HG03025 (cell line): ENCODE data around the gene ELP4.

Experiments
- ATAC-seq: cut with Tn5 transposase; IDR thresholded peaks from one replicate; pipeline ENCODE4 v1.9.1; 2021; ENCODE audit warnings: mild to moderate bottlenecking, moderate library complexity; ENCODE audit not compliant: unreplicated experiment, low FRiP score

Gene ELP4

DNA sequence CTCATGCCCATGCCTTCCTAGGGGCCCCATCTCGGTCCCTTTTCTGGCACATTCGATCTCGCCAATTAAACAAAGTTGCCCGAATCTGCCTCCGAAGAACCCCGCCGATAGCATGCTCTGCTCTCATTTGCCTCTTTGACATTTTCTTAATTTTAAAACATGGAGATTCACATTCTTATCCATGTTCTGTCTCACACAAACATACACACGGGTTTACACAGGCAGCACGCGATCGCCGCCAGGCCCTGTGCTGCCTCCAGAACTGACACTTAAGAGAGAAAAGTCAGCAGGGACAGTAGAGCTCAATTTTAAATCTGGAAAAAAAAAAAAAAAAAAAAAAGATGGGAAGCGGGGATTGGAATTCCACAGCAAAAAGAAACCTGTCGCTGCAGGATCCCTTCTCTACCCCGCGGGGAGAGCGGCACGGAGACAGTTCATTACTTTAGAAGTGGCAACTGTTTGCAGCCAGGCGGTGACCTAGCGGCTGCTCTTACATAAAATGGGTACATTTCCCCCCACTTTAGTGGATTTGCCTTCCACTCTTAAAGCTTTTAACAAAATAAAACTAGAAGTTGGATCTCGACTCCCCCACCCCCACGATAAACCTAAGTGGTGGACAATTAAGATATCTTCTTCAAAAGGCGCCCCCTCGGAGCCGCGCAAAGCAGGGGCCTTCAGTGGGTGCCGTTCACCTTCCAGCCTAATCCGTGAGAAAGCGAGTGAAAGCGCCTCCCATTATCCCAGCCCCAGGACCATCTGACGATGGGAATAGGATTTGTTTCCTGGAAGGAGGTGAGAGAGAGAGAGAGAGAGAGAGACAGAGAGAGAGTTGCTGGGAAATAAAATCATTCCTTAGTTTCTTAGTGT, 287.9 kb downstream of the ELP4 start:
- ATAC-seq = no peak

DNA sequence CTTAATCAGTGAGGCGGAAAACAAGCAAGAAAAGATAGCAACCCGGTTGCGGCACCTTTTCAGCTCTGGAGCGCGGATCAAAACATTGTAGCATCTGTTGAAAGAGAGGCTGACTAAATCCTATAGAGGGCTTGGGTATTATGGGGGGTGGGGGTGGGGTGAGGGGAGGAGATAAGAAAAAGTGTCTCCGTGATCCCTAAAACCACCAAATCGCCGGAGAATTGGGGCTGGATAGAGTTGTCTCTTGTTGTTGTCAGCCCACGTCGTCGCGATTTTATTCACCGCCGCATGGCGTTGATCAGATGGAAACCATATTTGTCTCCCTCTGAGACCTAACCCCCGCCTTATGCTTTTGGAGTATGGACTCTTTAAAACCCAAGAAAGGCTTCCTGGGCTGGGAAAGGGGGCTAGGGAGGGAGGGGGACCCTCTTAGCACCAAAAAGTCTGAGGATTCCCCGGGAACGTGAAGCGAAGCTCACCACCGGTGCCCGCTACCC, 288.5 kb downstream of the ELP4 start:
- ATAC-seq = peak; percentile 14

DNA sequence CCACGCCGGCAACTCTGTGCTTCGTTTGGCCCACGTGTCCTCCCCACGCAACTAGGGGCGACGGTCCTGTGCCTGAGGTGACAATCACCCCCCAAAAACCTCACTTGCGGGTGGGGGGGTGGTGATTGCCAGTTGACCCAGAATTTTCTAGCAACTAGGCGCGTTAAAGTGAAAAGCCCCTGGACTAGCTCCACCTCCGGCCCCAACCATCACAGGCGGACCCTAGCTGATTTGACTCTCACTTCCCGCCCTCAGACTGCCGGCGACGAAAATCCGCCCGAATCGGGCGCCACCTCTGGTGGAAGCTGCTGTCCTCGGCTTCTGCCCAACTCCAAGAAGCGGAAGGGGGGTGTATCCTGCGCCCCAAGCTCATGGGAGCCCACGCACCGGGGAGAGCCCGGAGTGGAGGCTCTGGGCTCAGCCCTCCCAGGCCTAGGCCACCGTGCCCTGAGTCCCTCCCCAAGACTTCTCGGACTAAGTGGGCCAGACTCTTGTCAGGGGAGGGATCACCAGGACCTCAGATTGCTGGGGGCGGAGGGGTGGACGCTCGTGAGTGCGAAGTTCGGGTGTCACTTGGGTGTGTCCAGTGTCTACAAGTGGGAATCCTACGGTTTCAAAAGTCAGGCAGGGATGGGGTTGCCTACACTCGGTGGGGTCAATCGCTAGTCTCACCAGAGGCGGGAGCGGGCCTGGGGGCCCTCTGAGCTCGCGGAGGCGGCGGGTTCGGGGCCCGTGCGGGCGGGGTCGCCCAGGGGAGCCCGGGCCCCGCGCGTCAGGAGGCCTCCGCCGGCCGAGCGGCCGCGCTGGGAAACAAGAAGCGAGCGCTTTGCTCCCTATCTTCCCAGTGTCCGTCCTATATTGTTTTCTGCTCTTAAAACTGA, 289.2 kb downstream of the ELP4 start:
- peak; percentile 73 for ATAC-seq

DNA sequence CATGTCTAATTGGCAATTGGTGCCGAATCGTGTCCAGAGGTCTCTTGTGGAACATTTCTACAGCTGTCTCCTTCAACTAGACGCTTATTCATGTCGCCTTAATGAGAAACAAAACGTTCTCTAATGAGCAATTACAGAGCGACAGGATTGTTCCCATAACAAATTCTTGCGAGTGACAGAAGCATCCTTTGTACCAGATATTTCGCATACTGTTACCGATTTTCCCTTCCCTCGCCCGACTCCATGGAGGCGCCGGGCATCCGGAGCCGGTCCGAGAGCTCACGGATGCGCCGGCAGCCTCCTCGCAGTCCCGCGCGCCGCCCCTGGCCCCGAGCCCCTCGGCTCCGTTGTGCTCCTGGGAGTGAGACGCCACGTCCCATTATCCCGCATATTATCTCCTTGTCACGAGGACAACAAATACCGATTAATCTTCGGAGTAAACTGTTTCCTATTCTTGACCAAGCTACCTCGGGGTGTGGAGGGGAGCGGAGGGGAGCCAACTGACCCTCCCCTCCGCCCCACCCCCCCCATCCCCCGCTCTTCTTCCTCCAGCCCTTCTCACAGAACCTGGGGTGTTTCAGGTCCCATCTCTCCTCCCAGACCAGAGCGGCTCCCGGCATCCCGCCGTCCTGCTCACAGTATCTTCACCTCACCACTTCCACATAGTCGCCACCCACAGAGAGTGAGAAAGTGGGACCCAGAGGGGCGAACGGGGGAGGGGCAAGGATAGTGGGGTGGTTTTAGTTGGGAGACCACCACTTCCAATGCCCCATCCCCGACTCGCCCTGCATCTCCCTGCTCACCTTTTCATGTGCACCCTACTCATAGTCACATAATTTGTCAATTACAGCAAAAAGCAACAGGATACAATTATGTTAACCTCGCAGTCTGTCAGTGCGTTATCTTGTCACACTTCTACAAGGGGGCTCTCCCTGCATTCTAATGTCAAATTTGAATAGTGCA, 290.1 kb downstream of the ELP4 start:
- no peak for ATAC-seq

DNA sequence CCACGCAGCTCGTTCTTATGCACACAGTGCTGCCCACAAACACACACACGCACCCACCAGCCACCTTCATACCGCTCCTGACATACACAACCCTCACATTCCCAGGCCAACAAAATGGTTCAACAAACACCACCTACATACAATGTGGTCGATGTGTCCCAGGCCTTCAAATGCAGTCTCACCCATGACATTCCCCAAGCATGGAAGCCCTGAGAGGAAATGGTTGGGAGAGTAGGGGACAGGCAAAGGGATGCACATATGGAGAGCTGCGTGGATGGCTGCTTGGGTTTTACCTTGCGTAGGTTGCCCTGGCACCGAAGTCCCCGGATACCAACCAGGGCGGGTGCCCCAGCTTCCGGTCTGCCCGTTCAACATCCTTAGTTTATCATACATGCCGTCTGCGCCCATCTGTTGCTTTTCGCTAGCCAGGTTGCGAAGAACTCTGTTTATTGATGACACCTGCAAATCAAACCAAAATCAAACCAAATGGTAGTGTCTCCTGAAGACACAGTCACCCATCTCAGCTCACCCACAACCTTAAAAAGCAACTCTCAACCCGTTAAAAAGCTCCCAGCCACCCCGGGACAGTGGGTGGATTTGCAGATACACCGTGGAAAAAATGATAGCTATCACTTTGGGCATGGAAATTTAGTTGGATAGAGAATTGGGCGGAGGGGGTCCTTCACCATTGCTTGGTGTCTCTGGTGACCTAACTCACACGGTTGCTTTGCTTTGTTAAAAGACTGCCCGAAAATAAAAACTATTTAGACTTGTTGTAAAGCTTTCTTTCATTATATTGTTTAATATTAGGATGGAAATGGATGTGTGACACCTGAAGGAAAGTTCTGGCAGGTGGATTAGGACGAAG, 291.1 kb downstream of the ELP4 start:
- no peak for ATAC-seq

DNA sequence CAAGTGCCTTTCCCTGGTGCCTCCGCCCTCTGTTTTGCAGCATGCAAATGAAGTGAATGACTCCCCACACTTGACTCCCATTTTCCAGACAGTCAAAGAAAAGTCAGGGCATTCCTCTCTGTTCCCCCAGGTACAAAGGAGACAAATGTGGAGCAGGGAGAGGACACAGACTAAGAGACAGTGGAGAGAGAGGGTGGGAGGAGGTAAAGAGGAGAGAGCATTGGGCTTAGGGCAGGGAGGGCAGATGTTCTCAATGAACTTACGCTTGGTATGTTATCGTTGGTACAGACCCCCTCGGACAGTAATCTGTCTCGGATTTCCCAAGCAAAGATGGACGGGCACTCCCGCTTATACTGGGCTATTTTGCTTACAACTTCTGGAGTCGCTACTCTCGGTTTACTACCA, 291.7 kb downstream of the ELP4 start:
- no peak for ATAC-seq

DNA sequence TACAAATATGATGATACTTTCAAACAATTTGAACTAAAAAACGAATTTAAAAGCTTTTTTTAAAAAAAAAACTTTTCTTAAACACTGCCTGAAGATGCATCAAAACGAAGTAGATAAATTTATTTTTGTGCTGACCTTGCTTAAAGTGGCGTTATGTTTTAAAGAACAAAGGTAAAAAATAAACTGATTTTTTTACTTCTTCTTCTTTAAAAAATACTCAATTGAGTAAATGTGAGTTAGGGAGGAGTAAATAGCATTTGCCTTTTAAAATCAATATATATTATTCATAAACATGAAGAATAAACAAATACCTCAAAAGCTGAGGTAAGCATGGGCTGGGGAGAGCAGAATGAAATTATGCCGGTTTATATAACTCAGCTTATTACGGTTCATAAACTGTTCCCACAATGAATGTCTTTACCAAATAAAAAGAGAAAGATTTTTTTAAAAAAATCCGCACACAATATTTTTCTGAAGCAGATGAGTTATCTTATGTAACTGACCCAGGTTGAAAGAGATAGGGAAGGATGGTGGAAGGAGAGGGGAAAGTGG, 292.5 kb downstream of the ELP4 start:
- ATAC-seq = no peak

DNA sequence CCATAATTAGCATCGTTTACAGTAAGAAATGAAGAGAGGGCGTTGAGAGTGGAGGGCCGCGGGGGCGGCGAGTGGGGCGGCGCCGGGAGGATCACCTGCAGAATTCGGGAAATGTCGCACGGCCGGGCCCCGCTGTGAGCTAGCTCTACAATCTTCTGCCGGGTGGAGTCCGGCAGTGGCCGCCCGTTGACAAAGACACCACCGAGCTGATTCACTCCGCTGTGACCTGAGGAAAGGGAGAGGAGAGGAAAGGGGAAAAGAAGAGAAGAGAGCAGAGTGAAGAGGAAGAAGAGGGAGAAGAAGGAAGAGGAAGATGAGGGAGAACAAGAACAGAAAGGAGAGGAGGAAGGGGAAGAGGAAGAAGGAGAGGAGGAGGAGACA, 293.0 kb downstream of the ELP4 start:
- ATAC-seq = no peak

DNA sequence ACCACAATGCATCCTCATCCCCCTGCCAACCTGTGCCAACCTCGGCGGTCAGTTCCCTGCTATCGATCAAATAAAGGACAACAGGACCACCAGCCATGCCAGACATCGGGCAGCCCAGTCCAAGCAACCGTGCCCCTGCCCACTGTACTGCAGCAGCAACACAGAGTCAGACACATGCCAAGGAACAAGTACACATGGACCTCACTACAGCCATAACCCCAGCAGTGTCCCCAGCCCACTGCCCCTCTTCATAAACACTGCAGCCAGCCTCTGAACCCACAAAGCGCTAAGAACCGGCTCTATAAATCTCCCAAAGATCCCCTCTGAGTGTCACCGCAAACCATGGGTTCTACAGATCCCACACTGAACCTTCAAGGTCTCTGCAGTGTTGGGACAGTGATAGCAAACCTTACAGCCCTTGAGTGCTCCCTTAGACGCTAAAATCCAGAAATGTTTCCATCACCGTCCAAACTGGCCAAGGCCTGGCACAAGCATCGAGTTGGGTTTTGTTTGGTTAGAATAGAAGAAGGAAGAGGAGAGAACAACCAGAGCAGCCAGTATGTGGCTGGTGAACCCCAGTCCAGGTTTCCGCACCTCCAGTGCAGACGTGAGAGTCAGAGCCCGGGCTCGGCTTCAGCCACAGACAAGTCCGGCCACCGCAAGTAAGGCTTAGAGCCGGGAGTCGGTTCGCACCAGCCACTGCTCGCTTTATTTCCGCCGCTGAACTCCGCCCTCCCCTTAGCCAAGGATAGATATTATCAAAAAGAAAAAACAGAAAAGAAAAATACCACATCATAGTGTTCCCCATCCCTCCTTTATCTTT, 293.6 kb downstream of the ELP4 start:
- ATAC-seq = no peak

DNA sequence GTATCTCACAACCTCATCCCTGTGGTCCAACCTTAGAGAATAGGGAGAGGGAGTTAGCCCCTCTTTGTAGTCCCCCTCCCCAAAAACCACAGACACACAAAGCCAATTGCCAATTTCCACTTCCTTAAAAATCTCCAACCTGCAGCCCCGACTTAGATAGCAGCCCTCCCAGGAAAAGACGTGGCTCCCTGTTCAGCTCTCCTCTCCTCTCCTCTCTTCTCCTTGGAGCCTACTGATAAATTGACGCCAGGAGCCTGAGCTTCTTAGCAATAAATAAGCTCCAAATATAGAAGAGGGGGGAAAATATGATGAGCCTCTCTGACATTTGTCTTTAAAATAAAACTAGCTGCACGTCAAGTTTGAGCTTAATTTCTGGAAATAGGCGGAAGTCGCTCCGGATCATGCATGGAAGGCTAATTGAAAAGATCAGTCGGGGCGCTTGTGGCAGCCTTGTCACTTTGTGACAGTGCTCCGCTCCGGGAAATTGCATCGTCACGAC, 294.3 kb downstream of the ELP4 start:
- no peak for ATAC-seq

DNA sequence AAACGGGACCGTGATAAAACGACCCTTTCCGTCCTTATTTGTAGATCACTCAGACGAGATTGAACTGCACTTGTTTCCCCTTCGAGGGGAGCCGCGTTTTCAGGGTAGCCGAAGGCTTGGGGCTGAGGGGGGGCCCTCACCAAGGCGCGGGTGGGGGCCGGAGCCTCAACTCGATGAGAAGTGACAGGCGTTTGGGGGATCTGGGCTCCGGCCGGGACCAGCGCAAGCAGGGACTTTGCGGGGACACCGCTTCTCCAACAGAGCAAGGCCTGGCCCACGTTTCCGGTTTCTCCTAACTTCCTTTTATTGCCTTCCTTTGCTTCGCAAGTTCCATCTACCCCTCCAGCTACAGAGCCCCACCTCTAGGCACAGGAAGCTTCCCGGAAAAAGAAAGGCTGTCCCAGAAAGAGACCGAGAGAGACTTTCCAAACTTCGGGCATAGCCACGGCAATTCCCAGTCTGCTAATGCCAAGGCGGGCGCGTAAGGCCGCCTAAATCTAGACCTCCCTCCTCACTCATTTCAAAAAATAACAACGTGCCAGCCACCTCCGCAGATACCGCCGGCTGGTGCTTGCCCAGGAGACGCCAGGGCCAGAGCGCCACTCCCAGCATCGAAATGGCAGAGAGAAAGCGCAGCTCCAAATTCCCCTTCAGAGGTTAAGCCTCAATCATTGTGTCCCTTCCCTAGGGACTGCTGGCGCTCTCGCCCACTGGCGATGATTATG, 294.9 kb downstream of the ELP4 start:
- no peak for ATAC-seq

DNA sequence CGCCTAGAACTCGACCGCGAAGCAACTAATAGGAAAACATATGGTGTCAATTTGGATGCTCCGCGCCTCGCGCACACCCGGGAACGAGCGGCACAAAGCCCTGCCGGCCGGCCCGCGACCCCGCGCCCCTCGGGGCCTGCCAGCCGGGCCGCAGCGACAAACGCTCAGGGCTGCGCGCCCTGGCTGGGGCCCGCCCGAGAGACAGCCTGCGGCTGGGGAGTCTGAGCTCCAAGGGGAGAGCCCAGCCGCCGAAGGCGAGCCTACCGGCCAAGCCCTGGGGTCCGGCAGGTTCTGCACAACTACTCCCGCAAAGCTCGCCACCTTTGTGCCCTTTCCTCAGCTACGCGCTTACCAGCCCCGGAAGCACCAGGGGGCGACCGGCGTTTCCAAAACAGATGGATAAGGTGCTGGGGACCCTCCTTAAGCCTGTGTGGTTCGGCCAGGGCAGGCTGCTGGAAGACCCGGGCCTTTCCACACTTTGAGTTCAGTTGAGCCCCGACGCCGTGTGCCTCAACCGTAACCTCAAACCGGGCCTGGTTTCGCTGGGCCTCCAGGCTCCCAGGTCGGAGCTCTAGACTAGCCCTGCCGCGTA, 295.6 kb downstream of the ELP4 start:
- ATAC-seq = no peak

DNA sequence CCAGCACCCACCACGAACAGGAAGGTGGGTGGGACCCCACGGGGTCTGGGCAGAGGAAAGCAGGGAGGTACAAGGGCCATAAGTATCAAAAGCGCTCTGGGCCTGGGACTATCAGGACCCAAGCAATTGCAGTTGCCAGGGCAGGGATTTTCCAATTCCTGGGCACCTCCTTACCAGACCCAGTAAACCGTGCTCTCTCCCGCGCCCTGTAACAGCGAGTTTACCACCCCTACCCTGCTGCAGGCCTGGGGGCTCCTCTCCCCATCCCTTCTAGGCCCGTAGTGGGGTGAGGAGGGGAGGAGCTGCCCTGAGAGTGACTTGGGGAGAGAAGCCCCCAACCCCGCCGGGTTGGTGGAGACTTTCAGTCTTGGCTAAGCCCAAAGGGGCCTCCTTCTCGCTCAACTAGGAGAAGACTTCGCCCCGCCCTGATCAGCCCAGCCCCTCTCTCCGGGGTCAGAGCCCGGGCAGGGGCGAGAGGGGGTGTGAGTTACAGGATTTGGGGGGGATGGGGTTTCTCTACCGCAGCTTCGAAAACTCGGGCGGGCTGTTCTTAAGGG, 296.1 kb downstream of the ELP4 start:
- no peak for ATAC-seq

DNA sequence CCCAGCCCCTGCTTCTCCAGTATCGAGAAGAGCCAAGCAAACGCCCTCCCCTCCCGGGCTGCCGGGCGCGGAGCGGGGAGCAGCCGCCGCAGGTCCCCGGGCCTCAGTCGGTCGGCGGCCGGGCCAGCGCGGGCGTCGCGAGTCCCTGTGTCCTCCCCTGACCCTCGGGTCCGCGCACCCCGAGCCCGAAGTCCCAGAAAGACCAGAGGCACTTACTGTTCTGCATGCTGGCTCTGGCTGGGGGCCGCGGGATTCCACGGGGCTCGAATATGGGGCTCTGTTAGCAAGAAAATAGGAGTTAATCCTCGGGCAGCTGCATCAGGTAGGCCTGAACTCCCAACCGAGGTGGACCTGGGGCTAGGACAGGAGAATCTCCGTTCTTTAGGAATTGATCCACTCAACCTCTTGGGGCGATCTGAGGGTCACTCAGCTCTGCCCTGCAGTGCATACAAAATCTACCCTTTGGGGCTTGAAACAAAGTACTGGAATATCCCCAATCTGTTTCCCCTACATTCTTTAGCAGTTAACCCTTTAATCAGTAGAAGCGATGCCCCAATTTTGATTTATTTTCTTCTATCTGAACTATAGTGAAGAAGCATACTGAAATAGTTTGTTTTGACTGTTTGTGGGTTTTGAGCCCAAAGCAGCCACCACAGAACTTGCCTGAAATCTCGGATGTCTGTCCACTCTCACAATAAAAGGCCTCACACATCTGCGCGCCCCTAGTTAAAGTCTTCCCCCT, 296.8 kb downstream of the ELP4 start:
- no peak for ATAC-seq

DNA sequence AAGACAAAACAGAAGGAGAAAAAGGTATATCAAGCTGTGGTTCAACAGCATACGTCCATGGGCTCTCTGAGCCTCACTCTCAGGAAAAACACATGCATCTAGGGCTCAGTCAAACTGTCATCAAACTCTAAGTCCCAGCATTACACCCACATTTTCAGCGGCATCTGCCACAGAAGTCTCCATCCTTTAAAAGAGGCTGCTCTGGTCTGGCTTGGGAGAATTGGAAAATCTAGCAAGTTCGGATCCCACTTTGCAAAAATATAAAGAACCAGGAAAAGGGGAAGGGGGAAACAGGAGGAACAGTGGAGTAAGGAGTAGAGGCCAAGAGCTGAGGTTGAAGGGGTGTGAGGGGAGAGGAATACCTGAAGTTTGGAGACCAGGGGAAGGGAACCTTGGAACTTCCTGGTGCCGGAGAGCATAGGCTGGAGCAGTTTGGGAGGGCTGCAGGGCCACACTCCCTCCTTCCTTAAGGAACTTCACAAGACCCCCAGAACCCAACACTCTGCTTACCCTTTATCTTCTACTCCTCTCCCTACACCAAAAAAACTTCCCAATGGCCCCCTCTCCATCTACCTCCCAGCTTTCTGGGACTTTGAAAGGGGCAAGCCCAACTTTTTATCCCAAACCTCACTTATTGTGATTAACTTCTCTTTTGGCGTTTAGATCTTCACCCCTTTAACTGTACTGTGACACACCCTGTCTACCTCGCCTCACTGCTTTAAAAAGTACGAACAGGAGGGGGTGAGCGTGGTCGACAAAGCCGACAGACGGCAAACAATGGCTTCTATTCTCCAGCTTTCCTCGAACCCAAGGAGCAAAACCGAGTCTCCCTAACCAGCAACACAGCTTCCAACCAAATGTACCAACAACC, 297.6 kb downstream of the ELP4 start:
- ATAC-seq = no peak
